Right renal cortex interstitium (tissue), 3 donors: ENCODE data around the gene KIF1A. TPM values are rescaled to one million over a fixed set of nuclear protein-coding genes. Genes with fewer than 3 reads are reported as not detected.

Experiments used
- DNase-seq, 3 donors: peaks; one replicate each; pipeline ENCODE4 v3.0.0-alpha.2; 2013; ENCODE audit warnings: low read depth in 3 of 3, low spot score in 2 of 3
- polyA plus RNA-seq, 3 donors: library from polyadenylated mRNA; unstranded; fragments of 120-200 nt; gene quantifications; one replicate each; pipeline ENCODE4 v1.2.1, GENCODE V29; 2013; ENCODE audit not compliant: insufficient read length in 3 of 3

KIF1A gene
- polyA plus RNA-seq, 3 donors = 7.1 to 9.5 (median 9.0) TPM

DNA sequence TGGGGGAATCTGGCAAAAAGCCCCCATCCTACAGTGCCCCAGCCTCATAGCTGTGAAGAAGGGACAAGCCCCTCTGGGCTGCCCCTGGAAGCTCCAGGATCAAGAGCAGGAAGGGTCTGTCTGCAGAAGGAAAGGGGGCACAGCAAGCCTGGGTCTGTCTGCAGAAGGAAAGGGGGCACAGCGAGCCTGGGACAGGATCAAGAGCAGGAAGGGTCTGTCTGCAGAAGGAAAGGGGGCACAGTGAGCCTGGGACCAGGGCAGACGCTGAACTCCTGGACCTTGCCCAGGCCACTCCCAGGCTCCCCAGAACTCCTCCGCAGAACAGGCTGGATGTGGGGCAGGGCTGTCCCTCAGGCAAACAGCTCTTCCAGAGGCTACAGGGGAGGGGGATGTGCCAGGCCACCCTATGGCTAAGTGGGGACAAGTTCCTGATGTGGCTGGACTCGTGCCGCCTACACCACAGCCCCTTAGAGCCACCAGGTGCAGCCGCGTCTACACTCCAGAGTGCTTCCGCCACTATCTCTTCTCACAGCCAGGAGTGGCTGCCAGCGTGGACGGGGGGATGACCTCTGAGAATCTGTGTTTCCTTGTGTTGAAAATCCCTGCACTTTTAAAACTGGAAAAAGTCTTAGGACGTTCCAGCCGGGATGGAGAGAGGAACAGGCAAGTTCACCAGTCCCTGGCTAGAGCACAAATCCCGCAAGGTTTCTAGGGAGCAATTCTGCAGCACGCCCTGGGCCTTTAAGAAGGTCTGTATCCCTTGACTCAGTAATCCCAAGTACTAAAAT, 20.8 kb downstream of the KIF1A start:
- no peak for DNase-seq

DNA sequence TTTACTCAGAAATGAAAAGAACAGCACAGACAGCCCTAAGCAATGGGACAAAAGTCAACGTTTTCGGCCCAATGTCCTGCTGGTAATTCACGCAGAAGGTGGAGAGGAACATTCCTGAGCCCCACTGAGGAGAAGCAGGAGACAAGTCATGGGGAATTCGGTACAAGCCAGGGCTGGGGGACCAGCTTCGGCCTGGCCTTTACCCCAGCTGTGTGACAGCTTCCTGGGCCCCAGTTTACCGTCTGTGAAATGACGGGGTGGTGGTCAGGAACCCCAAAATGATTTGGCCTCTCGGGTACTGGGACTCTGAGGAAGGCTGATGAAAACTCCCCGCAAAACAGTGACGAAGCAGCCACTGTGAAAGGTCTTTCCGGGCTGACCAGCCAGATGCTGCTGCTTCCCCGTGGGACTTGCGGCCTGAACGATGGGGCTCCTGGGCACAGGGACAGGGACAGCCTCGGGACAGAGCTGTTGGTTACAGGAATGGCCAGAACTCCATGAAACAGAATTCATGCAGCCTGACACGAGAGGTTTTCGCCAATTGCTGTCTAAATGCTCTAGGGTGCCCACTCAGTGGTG, 21.6 kb downstream of the KIF1A start:
- DNase-seq = no peak

DNA sequence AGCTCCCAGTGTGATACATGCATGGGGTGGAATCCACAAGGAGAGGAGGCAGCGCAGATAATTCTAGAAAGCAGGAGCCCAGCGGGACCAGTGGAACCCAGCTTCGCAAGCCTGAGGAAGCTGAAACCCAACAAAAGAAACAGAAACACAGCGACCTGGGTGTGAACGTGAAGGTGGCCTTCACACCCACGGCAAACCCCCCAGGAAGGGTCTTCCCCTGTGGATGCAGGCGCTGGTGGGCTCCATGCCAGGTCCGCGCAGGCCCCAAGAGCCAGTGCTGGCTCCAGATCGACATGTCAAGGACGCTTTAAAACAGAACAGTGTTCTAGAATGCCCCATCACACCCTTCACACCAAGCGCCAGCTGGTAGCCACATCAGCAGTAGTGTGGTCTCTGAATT, 22.1 kb downstream of the KIF1A start:
- DNase-seq = no peak

DNA sequence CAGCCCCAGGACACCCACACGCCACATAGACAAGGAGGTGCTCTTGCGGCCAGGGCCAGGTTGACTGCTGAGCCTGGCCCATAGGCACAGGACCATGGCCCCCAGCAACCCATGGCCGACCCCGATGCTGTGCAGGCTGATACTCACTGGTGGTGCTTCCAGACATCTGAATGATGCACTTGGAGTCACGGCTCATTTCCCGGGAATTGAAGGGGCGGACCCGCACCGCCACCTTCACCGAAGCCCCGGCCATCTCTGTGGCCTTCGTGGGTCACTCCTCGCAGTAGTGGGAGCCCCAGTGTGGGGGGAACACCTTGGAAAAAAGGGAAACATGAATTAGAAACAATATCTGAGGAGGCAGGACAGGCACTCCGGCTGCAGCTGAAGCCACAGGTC, 22.5 kb downstream of the KIF1A start:
- DNase-seq = no peak

DNA sequence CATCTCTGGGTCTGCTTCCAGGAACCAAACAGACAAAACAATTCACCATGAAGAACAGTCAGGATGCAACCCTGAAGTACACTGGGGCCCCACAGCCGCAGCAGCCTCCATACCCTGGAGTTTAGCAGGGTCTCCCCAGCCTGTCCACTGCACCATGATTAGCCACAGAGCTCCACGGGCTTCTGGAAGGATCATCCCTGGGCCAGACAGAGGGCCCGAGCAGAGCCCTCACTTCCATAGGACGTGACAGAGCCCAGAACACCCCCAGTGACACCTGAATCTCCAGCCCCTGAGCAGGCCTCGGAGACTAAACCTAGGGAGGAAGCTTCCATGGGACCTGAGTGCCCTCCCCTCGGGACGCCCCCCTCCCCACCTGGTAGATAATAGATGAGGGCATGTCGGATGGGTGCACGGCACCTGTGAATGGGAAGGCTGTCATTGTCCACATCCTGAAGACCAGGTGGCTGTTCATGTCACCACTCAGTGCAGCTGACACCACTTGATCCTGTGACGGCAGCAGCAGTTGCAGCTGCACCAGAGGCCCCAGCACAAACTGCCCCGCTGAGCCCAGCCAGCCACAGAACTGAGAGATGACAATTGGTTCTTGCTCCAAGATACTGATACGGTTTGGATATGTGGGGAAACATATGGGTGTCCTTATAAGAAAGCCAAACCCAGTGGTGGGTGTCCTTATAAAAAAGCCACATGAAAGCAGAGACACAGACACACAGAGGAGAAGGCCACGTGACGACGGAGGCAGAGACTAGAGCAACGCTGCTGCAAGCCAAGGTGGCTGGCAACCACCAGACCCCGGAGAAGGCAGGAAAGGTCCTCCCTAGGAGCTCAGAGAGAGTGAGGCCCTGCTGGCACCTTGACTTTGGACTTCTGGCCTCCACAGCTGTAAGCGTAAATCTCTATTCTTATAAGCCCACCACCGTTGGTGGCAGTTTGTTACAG, 23.2 kb downstream of the KIF1A start:
- DNase-seq = no peak

DNA sequence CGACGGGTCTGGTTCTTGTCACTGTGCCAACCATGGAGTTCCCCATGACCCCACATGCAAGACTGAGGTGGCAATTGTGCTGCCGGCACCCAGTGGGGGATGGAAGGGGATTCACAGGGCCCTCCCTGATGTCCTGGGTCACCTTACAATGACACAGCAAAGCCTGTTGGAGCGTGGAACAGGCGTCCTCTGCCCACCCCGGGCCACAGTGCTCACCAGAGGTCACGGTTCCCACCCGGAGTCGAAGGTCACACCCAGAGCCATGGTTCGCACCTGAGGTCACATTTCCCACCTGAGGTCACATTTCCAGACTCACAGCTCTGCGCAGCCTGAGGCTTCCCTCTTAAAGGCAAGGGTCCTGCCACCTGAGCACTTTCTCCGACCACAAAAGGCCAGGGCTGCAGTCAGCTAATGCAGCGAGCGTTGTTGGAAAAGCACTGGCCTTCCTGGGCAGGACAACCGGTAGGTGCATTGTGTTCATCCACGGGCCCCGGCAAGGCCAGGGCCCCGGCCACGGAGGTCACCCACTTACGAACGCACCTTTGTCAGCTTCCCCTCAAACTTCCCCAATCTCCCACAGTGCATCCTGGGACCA, 24.0 kb downstream of the KIF1A start:
- no peak for DNase-seq

DNA sequence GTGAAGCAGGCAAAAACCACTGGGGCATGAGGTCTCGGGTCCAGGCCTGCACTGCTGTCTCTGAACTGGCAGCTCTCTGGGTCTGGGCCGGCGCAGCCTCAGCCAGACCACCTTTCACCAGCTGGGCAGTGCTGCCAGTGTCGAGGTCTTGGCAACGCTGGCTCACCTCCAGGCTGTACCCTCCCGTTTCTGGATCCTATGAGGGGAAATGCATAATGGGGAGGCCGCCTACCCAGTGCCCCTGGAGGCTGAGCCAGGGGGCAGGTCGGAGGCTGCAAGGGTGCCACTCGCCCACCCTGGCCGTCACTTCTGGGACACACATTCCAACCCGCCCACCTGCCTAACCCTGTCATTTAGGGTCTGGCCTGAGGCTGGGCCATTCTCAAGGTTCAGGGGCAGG, 24.6 kb downstream of the KIF1A start:
- DNase-seq = no peak

DNA sequence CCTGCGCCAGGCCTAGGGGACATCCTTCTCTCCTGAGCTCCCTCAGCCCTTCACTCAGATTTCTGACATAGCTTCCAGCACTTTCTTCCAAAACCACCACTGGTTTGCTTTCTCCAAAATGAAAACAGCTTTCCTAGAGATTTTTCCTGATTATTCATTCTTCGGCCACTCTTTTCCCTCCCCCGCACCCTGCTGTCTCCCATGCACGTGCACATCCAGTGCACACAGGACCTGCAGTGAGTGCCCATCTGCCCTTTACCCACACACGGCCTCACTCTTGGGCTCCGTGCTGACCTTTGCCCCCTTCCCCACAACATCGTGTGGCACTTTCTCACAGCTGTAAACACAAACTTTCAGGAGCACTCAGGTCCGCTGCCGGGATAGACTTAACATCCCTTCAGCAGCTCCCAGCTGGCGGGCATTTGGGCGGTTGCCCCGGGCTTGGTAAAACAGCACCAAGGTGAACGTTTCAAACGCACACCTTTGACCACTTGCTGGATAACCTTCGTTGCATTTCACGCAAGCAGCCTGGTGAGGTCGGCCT, 25.8 kb downstream of the KIF1A start:
- DNase-seq = no peak

DNA sequence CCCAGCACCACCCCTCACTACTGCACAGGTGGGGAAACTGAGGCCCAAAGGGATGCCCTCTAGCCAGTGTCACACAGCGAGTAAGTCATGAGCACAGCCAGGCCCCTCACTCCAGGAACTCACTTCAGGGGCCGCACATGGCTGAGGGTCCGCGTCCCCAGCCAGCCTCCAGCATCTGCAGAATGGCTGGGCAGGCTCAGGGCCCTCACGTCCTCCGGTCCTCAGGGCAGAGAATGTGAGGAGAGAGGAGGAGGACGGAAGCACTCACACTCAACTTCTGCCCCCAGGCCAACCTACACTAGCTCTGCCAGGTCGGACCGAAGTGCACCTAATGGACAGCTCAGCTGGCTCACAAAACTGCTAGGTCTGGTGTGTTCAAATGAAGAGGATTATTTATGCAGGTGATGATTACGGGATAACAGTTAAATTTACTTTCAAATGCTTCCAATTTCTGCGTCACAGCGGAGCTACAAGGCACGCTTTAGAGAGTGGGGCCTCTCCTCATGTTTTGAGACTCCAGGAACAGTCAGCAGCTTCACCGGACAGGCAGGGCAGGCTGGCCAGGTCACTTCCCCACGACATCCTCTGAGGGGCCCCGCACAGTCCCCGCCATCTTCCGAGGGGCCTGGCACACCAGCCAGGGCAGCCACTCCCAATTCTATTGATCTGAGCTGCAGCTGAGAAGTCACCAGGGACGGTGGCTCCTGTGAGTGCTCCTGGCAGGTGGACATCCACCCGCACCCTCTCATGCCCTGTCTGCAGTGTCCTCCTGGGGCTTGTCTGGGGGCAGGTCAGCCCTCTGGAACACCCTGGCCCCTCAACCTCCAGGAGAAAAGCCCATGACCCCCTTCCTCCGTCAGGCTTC, 26.5 kb downstream of the KIF1A start:
- DNase-seq = no peak

DNA sequence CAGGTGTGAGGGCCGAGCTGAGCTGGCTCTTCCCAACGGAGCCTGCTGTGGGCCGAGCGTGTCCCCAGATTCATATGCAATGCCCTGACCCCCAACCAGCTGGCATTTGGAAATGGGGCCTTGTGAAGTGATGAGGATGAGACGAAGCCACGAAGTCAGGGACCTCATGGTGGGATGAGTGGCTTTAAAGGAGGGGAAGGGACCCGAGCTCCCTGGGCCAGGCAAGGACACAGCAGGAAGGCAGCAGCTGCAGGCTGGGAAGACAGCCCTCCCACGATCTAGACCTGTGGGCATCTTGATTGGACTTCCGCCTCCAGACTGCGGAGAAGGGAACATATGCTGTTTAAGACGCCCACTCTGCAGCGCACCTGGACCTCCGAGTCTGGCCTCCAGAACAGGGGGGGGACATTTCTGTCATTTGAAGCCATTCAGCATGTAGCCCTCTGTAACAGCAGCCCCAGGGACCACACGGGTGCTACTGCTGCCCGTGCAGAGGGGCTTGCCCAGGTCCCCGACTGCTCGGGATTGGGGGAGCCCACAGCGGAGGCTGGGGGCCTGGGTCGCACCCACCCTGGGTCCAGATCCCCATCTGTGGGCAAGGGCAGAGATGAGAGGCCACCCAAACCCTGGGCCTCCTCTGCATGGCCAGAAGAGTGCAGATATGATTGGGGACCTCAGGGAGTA, 27.2 kb downstream of the KIF1A start:
- no peak for DNase-seq

DNA sequence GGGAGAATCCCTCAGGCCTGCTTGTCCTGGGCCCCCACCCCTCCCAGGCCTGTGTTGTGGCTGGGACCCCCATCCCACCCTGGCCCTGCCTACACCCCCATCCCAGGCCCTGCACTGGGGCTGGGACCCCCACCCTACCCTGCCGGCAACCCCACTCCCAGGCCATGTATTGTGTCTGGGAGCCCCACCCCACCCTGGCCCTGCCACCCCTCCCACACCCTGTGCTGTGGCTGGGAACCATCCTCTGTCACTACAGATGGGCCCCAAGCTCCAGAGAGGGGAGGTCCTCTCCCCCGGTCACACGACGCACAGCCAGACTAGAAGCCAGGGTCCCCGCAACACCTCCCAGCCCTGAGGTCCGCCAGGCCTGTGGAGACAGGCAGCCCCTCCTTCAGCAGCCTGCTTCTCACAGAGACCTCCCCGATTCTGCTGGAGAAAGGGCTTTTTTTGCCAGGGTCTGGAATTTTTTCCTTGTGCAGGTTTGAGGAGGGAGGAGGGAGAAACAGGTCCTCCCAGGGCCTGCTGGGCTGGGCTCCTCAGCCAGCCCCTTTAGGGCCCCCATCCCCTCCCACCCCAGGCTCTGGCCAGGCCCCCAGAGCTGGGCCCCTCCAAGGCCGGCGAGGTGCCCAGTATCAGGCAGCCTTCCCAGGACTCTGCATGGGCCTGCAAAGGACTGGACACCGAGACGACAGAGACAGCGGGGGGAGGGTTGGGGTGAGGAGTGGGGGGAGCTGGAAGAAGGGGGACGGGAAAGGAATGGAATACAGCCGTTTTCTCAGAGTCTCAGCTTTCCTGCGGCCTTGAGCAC, 28.0 kb downstream of the KIF1A start:
- DNase-seq = peak in 2 of 3 donors; percentile 39 to 40

DNA sequence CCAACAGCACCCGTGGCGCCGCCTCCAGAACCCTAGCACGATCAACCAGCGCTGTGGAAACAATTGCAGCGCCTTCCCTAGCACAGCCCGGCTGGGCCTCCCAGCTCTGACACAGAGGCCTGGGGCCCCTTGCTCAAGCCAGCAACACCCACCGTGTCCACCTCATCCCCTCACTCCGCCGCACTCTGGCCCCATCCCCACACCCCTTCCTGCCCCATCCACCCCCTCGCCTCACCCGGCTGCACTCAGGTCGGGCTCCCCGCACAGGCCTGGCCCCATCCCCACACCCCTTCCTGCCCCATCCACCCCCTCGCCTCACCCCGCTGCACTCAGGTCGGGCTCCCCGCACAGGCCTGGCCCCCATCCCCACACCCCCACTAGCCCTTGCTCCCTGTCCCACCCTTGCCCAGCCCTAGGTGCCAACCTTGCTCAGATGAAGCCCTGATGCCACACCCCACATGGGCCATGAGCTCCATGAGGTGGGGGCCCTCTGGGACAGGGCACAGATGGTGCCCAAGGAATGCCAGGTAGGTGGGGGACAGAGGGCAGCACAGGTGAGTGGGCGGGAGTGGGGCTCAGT, 28.7 kb downstream of the KIF1A start:
- no peak for DNase-seq

DNA sequence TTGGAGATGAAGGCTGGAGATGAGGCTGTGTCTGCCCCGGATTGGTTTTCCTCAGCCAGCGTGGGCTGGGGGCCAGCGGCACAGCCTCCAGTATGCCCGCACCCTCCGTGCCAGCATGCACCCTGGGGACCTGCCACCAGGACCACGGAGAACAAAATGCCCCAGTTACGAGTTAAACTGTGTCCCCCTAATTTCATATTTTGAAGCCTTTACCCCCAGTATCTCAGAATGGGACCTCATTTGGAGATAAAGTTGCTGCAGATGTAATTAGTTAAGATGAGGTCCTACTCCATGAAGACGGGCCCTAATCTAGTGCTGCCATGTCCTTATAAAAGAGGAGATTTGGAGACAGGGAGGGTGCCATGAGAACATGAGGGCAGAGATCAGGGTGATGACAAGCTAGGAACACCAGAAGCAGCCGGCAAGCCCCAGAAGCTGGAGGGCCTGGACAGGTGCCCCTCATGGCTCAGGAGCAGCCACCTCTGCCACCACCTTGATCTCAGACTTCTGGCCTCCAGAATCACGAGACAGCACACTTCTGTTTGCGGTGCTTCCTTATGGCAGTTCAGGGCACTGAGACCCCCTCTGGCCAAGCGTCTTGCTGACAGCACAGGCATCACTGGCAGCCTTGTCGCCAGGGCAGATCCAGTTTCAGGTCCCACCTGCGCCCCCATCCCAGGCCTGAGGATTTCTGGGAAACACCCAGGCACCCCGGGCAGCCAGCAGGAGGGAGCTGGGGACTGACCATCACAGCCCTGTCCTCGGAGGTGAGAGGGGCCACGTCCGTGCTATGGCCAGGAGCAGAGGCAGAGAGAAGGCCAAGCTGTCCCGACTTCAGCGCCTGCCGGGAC, 29.4 kb downstream of the KIF1A start:
- no peak for DNase-seq

DNA sequence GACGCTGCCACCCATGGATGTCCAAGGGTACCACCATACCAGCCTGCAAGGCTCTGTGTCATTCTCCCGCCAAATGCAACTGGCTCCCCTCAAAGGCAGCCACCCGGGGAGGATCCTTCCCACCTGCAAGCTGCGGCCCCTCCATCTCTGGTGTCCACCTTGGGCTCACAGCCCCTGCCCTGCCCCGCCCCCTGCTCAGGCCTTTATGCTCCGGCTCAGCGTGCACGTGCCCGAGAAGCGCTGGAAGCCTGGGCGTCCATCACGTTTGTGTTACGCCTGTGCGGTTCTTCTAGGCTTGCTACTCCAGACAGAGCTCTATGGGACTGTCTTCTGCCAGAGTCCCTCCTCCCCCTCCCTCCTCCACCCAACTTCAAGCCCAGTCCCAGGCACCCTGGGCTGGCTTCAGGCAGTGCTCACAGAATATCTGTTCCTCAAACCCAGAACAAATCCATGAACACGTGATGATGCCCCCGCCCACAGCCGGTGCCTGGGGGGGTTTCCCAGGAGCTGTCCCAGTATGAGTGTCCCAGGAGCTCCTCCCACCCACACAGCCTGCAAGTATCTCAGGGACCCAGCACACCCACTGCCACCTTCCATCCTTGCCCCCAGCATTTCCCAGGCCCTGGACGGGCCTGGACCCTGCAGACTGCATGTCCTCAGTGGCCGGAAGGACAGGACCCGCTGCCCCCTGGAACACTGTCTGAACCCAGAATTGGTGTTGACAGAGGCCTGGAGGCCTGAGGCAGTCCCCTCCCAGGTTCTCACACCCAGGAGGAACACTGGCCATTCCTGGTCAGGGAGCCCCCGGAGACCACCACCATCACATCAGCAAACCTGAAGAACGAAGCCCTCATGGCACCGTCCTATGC, 30.3 kb downstream of the KIF1A start:
- DNase-seq = no peak

DNA sequence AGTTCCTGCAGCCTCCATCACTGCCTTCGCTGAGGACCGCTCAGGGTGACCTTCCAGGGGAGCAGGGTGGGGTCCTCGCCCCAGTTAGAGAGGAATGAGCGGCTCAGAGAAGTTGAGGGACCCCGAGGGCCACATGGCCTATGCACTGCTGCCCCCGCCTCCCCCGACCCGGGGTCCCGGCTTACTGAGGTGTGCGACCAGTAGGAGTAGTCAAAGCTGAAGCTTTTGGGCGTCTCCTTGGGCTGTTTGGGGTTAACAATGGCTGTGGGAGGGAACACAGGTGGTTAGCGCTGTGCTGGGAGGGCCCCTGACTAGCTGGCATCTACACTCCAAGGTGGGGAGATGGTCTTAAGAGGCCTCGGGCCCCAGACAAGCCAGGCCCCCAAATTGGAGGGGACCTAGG, 31.0 kb downstream of the KIF1A start:
- no peak for DNase-seq

DNA sequence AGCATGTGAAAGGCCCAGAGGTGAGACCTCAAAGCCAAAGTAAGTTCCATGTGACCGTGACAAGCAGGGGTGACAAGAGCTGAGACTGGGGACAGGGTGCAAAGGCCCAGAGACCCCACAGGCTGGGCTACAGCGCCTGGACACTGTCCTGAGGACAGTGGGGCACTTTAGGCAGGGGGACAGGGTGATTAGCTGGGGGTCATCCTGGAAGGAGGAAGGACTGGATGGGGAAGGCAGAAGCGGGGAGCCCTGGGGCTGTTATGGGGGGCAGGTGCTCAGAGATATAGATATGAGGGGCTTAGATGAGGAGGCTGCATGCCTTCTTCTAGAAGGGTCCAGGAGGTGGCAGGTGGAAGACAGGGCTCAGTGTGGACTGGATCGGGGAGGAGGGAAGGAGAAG, 31.5 kb downstream of the KIF1A start:
- no peak for DNase-seq
